HG02571 (cell line): ENCODE data around the gene GDPD5.

Experiments
- ATAC-seq: cut with Tn5 transposase; IDR thresholded peaks from one replicate; pipeline ENCODE4 v1.9.1; 2021; ENCODE audit warnings: mild to moderate bottlenecking, moderate library complexity; ENCODE audit not compliant: unreplicated experiment

The GDPD5 gene

GRCh38 chr11:75474878-75475766, 50.6 kb downstream of the GDPD5 start:
- ATAC-seq: no peak

- no peak for ATAC-seq
These were observed 51.5 kb downstream of the GDPD5 start for GRCh38 chr11:75474240-75474639.

GRCh38 chr11:75473684-75474083, 52.1 kb downstream of the GDPD5 start:
- no peak for ATAC-seq

- ATAC-seq: no peak
These were observed 53.5 kb downstream of the GDPD5 start for GRCh38 chr11:75472081-75472732.

- ATAC-seq: no peak
These were observed 54.4 kb downstream of the GDPD5 start for GRCh38 chr11:75471176-75471973.

- ATAC-seq: no peak
These were observed 55.2 kb downstream of the GDPD5 start for GRCh38 chr11:75470476-75471080.

GRCh38 chr11:75469785-75470405, 55.8 kb downstream of the GDPD5 start:
- no peak for ATAC-seq

- ATAC-seq: no peak
These were observed 57.0 kb downstream of the GDPD5 start for GRCh38 chr11:75468534-75469340.

GRCh38 chr11:75467881-75468280, 57.9 kb downstream of the GDPD5 start:
- ATAC-seq: no peak

- no peak for ATAC-seq
These were observed 58.4 kb downstream of the GDPD5 start for GRCh38 chr11:75467311-75467710.

- no peak for ATAC-seq
These were observed 59.8 kb downstream of the GDPD5 start for GRCh38 chr11:75465701-75466531.

GRCh38 chr11:75463106-75463774, 62.5 kb downstream of the GDPD5 start:
- no peak for ATAC-seq

- no peak for ATAC-seq
These were observed 63.6 kb downstream of the GDPD5 start for GRCh38 chr11:75462117-75462653.

- ATAC-seq: no peak
These were observed 64.6 kb downstream of the GDPD5 start for GRCh38 chr11:75461151-75461550.

- no peak for ATAC-seq
These were observed 69.1 kb downstream of the GDPD5 start for GRCh38 chr11:75456596-75457183.

- ATAC-seq: no peak
These were observed 70.8 kb downstream of the GDPD5 start for GRCh38 chr11:75454987-75455386.

- ATAC-seq: no peak
These were observed 71.7 kb downstream of the GDPD5 start for GRCh38 chr11:75453916-75454655.
